Neural progenitor cell (in vitro differentiated cells): Measurements from ENCODE around the gene ORM1.
"Not testable (repeated sequence)": the region's sequence is repeated elsewhere in the genome, so short reads cannot be mapped to it uniquely, and the experiment has no call there.

Experiments used
- EZH2 ChIP-seq: fragments of 200-600 bp; sonication (generic); IDR thresholded peaks from 2 replicates; pipeline ENCODE4 v1.6.1; 2017; ENCODE audit warnings: antibody characterized with exemption, mild to moderate bottlenecking, moderate library complexity
- EZH2phosphoT487 ChIP-seq: fragments of 200-600 bp; sonication (generic); IDR thresholded peaks from 2 replicates; pipeline ENCODE4 v1.6.1; 2017; ENCODE audit warnings: antibody characterized with exemption
- TF ChIP-seq, protein P1 (sequence below): fragments of 200-600 bp; sonication (generic); IDR thresholded peaks from 2 replicates; pipeline ENCODE4 v1.5.1; 2017; ENCODE audit warnings: antibody characterized with exemption, mild to moderate bottlenecking

- not testable (repeated sequence) for TF ChIP-seq EZH2, EZH2phosphoT487
- TF ChIP-seq, protein P1, sequence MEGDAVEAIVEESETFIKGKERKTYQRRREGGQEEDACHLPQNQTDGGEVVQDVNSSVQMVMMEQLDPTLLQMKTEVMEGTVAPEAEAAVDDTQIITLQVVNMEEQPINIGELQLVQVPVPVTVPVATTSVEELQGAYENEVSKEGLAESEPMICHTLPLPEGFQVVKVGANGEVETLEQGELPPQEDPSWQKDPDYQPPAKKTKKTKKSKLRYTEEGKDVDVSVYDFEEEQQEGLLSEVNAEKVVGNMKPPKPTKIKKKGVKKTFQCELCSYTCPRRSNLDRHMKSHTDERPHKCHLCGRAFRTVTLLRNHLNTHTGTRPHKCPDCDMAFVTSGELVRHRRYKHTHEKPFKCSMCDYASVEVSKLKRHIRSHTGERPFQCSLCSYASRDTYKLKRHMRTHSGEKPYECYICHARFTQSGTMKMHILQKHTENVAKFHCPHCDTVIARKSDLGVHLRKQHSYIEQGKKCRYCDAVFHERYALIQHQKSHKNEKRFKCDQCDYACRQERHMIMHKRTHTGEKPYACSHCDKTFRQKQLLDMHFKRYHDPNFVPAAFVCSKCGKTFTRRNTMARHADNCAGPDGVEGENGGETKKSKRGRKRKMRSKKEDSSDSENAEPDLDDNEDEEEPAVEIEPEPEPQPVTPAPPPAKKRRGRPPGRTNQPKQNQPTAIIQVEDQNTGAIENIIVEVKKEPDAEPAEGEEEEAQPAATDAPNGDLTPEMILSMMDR, result not testable (repeated sequence)
Observed at GRCh38 chr9:114325684-114326254, 2.9 kb downstream of the ORM1 start.
